Skin epidermis (tissue), 12 donors: Measurements from ENCODE around the gene PYY.
A peak's percentile ranks its signal among the peaks of the same experiment; 100 is the strongest.
"Not testable (repeated sequence)": the region's sequence is repeated elsewhere in the genome, so short reads cannot be mapped to it uniquely, and the experiment has no call there.

Source experiments
- H3K27ac ChIP-seq, 21 experiments: fragments of 200-600 bp; sonication (generic) in 11 of 21; one replicate each; pipeline ENCODE4 v1.5.0; 2020; ENCODE audit warnings: mild to moderate bottlenecking in 3 of 21, inconsistent platforms in 2 of 21, moderate library complexity in 2 of 21
- H3K4me3 ChIP-seq, 7 experiments: fragments of 200-600 bp; sonication (generic) in 2 of 7; one replicate each; pipeline ENCODE4 v1.5.0; 2020; ENCODE audit warnings: inconsistent platforms in 2 of 7, mild to moderate bottlenecking in 2 of 7, moderate library complexity in 1 of 7

The PYY gene

GRCh38 chr17:43952351-43952723 lies 1.4 kb downstream of the PYY start:
- no peak overlapping the region for H3K4me3 ChIP-seq
- no peak overlapping the region for H3K27ac ChIP-seq

GRCh38 chr17:43951750-43952149 lies 2.0 kb downstream of the PYY start:
- Histone ChIP-seq H3K4me3 (no peak overlapping the region), H3K27ac (no peak overlapping the region)

GRCh38 chr17:43950554-43950953 lies 3.2 kb downstream of the PYY start:
- no peak overlapping the region for H3K27ac ChIP-seq
- H3K4me3 ChIP-seq, result no peak overlapping the region

GRCh38 chr17:43949781-43950180 lies 4.0 kb downstream of the PYY start:
- no peak overlapping the region for H3K27ac ChIP-seq
- no peak overlapping the region for H3K4me3 ChIP-seq

- no peak overlapping the region for H3K27ac ChIP-seq
- no peak overlapping the region for H3K4me3 ChIP-seq
Measured at GRCh38 chr17:43946781-43947180, 7.0 kb downstream of the PYY start.

- Histone ChIP-seq H3K27ac (peak overlapping the region in 1 of 21 experiments; percentile 23), H3K4me3 (no peak overlapping the region)
Measured at GRCh38 chr17:43945074-43945829, 8.5 kb downstream of the PYY start.

- H3K4me3 ChIP-seq, result no peak within 1 kb of the TSS
- no peak within 1 kb of the TSS for H3K27ac ChIP-seq
Measured at GRCh38 chr17:43942051-43942685, 11.6 kb downstream of the PYY start, which contains the start of gene PPY. Gene PPY (minus strand): TSS chr17:43942476. CDS start chr17:43941654, 822 bp downstream.

GRCh38 chr17:43940630-43941029 lies 13.1 kb downstream of the PYY start:
- Histone ChIP-seq H3K4me3 (no peak overlapping the region), H3K27ac (no peak overlapping the region)

- Histone ChIP-seq H3K27ac (no peak overlapping the region), H3K4me3 (no peak overlapping the region)
Measured at GRCh38 chr17:43939886-43940285, 13.9 kb downstream of the PYY start.

GRCh38 chr17:43939452-43939851 lies 14.3 kb downstream of the PYY start:
- not testable (repeated sequence) for H3K27ac ChIP-seq

GRCh38 chr17:43938838-43939182 lies 14.9 kb downstream of the PYY start:
- no peak overlapping the region for H3K27ac ChIP-seq
- no peak overlapping the region for H3K4me3 ChIP-seq

More at GRCh38 chr17:43939452-43939851, 14.3 kb downstream of the PYY start:
- H3K4me3 ChIP-seq, result not testable (repeated sequence)

- H3K27ac ChIP-seq, result no peak overlapping the region
Measured at GRCh38 chr17:43936434-43936833, 17.3 kb downstream of the PYY start.

GRCh38 chr17:43935926-43936261 lies 17.8 kb downstream of the PYY start:
- no peak overlapping the region for H3K4me3 ChIP-seq
- no peak overlapping the region for H3K27ac ChIP-seq

More at GRCh38 chr17:43936434-43936833, 17.3 kb downstream of the PYY start:
- no peak overlapping the region for H3K4me3 ChIP-seq

- Histone ChIP-seq H3K27ac (no peak overlapping the region), H3K4me3 (no peak overlapping the region)
Measured at GRCh38 chr17:43935204-43935925, 18.4 kb downstream of the PYY start.

GRCh38 chr17:43932923-43933322 lies 20.8 kb downstream of the PYY start:
- no peak overlapping the region for H3K27ac ChIP-seq
- H3K4me3 ChIP-seq, result no peak overlapping the region

- no peak overlapping the region for H3K4me3 ChIP-seq
Measured at GRCh38 chr17:43932357-43932756, 21.4 kb downstream of the PYY start.

GRCh38 chr17:43931062-43931571 lies 22.6 kb downstream of the PYY start:
- Histone ChIP-seq H3K27ac (no peak overlapping the region), H3K4me3 (no peak overlapping the region)

More at GRCh38 chr17:43932357-43932756, 21.4 kb downstream of the PYY start:
- no peak overlapping the region for H3K27ac ChIP-seq

GRCh38 chr17:43928609-43929008 lies 25.1 kb downstream of the PYY start:
- H3K27ac ChIP-seq, result no peak overlapping the region
- H3K4me3 ChIP-seq, result no peak overlapping the region

GRCh38 chr17:43927929-43928328 lies 25.8 kb downstream of the PYY start:
- peak overlapping the region in 2 of 7 experiments; percentile 13 for H3K4me3 ChIP-seq
- H3K27ac ChIP-seq, result not testable (repeated sequence)

GRCh38 chr17:43927060-43927864 lies 26.5 kb downstream of the PYY start:
- H3K27ac ChIP-seq, result no peak overlapping the region
- peak overlapping the region in 4 of 7 experiments; percentile 13 to 34 (median 14) for H3K4me3 ChIP-seq
